GM20431 (cell line): ENCODE results near the gene SLC2A9.

Experiments
- in situ Hi-C: fragments of 300-500 bp; cut with MseI, MboI; formaldehyde crosslinking; loops from one replicate; pipeline ENCODE4 v1.15.0; 2020; ENCODE audit warnings: low sequenced_read_pairs; ENCODE audit not compliant: unreplicated experiment

Gene SLC2A9

DNA sequence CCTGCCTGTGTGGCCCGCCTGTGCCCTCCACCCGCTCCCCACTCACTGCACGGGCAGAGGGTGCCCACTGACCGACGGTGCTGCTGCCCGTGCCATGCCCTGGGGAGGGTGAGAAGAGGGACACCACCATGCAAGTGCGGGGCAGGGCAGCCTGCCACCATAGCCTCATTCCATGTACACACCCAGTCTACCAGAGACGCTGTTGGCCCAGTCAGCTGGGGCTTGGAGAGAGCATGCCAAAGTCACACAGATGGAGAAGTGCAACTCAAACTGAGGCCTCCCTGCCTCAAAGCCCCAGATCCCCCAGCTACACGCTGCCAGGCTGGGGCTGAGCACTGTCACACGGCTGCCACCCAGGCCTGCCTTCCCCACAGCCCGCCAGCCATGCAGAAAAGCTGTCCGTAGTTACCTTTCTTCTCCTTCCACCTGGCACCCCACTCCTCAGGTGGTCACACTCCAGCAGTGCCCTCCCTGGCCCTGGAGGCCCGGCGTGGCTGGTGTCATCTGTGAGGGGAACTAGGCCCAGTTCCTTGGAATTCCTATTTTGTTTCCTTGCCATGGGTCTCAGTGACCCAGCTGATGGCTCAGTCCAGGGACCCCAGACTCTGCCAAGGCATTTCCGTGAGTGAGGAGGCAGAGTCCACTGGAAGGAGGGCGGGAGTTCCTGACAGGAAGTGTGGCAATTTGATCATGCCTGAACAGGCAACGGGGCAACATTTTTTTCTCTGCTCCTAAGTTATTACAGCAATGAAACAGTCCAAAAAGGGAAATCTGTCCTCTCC lies at the start of gene SLC2A9:
Gene SLC2A9, minus strand, starts transcription at position 627 of the 782 bp plus-strand sequence. Its CDS starts 68 bp downstream, at position 559.
- in situ Hi-C loops, result no loop called here

DNA sequence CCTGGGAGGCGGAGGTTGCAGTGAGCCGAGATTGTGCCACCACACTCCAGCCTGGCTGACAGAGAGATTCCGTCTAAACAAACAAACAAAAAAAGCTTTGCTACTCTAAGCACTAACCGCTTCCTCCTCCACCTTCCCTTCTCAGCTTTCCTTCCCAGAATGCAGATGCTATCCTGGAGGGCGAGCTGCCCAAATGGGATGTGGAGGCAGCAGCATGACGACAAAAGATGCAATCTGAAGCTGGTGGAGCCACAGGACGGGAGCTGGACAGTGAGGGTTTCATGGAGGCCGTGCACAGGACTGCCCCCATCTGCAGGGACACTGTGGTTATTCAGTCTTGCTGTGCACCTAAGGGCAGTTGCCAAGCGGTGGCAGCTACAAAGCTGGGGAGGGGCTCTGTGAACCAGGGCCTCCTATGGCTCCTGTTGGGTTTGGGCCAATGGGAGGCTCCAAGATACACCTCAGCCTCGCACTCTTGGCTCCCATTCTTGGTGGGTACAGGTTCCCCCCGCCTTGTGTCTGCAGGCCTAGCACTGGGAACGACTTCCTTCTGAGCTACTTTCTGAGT lies 47.9 kb upstream of the SLC2A9 start:
- in situ Hi-C loops, result no loop called here

DNA sequence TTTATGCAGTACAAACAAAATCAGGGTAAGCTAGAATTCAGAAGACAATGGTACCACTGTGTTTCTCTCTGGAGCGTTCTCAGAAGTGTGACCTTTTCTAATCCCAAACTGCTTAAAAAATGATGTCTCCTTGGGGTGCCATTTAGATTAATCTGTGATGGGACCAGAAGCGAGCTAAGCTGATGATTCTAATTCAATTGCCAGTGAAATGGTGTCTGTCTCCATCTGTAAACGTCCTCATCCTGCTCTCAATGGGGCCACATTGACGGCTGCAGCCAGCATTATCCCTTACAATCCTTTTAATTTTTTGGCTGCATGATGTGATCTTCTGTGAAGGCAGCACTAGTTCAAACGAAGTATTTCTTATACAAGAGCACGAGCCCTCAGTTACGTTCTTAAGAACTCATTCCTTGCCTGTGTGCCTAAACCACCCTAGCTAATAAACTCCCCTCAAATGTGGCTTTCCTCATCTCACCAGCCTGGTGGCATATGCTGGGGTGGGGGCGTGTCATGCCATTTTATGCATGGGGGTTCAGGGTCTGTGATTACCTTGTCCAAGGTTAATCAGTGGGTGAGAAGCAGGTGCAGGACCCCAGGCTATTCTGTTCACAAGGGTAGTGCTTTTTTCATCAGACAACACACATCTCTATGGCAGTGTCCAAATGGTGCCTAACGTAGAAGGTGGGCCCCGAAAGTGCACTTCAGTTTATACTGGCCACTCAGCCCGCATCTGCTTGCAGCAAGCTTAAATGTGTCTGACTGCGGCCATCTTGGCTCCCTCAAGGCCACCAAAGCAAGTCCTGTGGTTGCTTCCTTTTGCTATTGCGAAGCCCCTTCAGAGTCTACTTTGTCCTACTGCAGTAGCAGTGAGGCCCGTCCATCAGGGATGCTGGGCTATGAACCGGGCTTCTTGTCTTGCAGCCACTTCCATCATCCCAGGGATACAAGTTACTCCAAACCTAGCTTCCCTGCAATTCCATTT lies 45.7 kb upstream of the SLC2A9 start:
- in situ Hi-C loops, result no loop called here

DNA sequence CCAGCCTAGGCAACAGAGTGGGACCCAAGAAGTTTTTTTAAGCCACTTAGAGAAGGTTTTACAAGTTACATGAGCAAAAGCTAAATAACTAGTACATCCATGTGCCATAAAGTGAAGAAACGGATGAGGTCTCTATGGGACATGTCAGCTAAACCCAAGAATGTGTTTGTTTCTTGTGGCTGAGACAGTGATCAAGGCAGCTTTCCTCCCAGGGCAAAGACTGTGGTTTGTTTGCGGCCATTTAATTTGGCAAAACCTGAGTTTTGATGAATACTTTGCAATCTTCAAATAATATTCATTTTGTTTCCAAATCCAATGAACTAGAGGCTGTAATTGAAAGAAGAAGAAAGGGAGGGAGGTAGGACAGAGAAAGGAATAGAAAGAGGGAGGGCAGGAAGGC lies 44.9 kb upstream of the SLC2A9 start:
- in situ Hi-C loops, result no loop called here

DNA sequence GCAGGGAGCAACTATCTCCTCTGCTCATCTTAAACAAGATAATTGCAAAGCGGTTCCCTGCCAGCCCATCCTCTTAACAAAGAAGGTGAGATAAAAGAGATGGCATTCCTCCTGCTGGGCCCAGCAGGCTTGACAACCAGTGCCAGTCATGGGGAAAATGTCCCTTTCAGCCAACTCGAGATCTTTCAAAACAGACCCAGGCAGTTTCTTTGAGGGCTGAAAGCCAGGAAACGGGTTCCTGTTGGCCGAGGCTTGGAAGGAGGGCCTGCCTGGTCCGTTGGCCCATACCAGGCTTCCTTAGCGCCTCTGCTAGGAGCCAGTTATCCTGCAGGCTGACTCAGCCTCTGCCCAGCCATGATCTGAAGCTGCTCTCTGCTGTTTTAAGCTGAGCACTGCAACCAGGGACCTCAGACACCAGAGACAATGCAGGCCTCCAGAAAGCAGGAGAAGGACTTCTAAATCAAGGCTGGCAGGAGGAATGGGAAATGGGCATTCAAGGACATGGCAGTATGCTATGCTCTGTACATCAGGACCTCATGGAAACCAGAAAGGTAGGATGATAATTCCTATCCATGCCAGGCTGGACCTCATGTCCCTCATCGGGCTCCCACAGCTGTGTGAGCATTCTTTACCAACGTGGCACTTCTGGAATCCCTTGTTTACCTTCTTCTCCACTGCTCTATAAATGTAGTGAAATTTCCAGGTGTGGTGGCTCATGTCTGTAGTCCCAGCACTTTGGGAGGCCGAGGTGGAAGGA lies 42.4 kb upstream of the SLC2A9 start:
- in situ Hi-C loops, result no loop called here

DNA sequence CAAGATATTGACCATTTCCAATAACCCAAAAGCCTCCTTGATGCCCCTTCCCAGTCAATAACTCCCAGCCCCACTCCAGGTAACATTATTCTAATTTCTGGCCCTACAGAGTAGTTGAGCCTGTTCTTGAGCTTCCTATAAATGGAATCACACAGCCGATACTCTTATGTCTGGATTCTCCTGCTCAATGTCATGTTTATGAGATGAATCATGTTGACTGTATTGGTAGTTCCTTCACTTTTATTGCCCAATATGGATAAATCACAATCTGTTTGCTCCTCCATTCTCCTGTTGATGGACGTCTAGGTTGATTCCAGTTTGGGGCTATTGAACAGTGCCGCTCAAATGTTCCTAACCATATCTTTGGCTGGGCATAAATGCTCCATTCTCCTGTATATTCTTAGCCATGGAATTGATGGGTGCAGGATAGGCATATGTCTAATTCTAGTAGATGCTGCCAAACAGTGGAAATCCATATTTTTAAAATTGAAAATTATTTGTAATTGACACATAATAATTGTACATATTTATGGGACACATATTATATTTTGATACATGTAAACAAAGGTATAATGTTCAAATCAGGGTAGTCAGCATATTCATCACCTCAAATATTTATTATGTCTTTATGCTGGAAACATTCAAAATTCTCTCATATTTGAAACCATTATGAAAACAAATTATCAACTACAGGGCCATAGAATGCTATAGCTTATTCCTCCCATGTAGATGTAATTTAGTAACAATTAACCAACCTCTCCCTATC lies 40.5 kb upstream of the SLC2A9 start:
- in situ Hi-C loops, result no loop called here

DNA sequence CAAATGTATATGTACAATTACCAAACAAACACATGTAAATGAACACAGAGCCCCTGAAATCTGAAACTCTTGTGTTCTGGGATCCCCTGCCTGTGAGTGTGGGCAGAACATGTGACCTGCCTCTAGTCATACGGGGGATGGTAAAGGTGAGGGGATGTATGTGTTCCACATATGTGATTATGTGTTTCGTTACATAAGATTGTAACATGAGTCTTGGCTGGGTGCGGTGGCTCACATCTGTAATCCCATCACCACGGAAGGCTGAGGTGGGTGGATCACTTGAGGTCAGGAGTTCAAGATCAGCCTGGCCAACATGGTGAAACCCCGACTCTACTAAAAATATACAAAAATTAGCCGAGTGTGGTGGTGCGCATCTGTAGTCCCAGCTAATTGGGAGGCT lies 37.1 kb upstream of the SLC2A9 start:
- in situ Hi-C loops, result no loop called here

DNA sequence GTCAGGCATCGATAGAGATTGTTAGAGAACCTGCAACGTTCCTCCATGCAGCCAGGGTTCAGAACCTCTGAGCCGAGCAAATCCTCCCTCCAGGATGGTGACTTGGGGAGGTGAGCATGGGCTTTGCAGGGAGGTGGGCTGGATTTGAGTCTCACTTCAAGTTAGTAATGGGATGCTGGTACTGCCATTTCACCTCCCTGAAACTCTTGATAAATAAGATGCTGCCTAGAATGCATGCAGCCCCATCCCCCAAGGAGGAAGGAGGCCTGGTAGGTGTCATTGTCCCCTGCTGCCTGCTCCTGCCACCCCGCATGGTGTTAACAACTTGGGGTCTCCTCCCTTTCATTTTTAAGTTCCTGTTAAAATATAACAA lies 35.7 kb upstream of the SLC2A9 start:
- in situ Hi-C loops, result no loop called here

DNA sequence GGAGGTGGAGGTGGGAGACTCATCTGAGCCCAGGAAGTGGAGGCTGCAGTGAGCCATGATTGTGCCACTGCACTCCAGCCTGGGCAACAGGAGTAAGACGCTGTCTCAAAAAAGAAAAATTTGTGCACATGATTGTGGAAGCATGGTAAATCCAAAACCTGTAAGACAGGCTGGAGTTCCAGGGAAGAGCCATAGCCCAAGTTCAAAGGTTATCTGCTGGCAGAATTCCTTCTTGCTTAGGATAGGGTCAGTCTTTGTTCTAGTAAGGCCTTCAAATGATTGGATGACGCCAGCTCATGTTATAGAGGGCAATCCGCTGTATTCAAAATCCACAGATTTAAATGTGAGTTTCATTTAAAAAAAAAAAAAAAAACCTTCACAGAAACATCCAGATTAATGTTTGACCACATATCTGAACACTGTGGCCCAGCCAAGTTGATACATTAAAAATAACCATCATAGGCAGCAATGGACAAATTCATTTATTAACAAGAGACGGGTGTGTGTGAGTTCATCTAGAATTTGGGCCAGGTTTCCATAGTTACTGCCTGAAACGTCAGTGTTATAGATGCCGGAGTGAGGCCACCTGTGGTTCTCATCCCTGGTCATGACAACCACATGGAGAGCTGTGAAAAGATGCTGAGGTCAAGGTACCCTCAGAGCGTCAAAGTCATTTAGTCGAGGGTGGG lies 35.2 kb upstream of the SLC2A9 start:
- in situ Hi-C loops, result no loop called here

DNA sequence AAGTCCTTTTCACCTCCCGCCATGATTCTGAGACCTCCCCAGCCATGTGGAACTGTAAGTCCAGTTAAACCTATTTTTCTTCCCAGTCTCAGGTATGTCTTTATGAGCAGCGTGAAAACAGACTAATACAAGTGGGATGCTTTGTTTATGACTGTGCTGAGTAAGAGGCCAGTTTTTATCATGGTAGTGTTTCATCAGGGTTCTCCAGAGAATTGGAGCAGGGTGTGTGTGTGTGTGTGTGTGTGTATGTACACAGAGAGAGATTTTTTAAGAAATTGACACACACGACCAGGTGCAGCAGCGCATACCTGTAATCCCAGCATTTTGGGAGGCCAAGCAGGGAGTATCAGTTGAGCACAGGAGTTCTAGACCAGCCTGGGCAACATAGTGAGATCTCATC lies 34.6 kb upstream of the SLC2A9 start:
- in situ Hi-C loops, result no loop called here

DNA sequence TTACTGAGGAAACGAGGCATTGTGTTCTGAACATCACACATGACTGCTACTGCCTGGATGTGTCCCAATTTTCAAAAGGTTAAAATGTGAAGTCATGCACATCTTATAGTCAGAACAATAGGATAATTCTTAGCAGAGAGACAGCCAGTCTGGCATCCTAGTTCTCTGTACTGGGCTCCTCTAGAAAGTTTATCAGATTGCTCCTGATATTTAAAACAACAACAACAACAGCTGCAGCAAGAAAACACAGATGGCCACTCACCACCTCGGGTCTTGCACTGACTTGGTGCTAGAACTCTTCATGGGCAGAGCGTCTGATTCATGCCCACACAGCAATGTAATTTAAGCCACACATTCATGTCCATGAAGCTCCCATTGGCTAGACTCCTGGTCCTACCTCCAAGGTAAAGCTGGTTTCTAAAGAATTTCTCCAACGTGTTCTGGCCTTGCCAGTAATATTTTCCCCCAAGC lies 33.3 kb upstream of the SLC2A9 start:
- in situ Hi-C loops, result no loop called here

DNA sequence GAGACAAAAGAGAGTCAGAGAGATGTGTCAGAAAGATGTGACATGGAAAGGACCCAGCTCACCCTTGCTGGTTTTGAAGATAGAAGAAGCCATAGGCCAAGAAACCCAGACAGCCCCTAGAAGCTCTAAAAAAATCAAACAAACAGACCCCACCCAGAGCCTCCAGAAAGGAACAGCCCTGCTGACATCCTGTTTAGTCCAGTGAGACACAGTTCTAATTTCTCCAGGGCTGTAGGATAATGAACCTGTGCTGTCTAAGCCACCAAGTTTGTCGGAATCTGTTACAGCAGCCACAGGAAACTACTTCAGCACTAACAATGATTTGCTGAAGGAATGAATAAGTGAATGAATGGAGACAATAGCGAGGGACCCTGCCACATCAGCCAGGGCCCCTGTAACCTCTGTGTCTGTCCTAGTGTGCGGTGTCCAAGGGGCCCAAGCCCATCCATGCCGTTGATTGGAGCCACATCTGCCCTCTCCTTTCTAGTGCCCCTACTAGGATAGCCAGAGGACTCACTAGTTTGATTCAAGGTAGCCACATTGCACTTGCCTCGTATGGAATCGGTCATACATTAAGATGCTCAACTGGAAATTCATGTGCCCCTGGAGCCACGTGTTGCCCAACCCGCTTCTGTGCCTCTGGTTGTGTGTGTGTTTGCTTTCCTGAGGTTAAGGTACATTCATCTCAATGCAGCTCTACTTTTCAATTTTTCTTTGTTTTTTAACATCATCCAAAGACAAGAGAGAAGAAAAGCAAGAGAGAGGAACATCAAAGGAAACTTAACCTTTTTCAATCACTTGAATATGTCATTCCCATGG lies 32.5 kb upstream of the SLC2A9 start:
- in situ Hi-C loops, result no loop called here

DNA sequence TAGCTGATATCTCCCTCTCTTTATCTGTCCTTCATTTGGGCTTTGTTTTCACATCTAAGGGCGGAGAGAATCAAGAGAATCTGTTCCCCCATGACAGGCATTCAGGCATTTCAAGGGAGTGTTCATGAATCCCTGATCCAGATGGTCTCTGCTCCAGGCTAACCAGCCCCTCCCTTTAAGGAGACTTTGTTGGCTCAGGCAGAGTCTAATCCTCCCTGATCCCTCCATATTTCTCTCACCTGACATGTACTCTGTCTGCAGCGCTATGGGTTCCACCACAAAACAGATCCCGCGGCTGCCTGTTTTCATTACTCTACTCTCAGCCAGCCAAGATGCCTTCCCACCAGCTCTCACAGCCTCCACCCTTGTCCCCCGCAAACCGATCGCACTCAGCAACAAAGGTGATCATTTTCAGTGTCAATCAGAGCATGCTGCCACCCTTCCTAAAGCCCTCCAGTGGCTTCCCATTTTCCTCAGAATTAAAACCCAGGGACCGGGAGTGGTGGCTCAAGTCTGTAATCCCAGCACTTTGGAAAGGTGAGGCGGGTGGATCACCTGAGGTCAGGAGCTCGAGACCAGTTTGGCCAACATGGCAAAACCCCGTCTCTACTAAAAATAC lies 30.3 kb upstream of the SLC2A9 start:
- in situ Hi-C loops, result no loop called here

DNA sequence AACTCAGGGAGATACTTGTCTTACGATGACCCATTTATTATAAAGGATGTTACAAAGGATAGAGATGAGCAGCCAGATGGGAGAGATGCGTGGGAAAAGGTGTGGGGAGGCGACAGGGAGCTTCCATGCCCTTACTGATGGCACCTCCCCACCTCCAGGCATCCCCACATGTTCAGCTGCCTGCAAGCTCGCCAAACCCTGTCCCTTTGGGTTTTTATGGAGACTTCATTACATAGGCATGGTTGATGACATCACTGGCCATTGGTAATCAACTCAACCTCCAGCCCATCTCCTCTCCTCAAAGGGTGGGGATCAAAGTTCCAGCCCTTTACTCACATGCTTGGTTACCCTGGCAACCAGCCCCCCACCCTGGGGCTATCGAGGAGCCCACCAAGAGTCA lies 29.4 kb upstream of the SLC2A9 start:
- in situ Hi-C loops, result no loop called here

DNA sequence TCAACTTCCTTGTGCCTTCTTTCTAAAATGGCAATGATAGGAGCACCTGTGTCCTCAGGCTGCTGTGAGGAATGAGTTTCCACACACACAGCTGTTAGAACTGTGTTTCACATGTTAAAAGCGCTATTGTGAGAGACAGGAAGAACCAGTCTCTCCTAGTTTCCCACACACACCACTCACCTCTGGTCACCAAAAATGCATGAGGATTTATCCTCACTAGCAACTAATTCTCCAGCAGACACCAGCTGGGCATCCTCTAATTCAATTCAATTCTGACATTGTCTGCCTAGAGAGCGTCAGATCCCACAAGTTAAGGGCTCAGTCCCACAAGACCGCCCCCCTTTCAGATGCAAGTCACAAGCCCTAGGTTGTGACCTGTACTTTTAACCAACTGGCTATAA lies 29.0 kb upstream of the SLC2A9 start:
- in situ Hi-C loops, result no loop called here

DNA sequence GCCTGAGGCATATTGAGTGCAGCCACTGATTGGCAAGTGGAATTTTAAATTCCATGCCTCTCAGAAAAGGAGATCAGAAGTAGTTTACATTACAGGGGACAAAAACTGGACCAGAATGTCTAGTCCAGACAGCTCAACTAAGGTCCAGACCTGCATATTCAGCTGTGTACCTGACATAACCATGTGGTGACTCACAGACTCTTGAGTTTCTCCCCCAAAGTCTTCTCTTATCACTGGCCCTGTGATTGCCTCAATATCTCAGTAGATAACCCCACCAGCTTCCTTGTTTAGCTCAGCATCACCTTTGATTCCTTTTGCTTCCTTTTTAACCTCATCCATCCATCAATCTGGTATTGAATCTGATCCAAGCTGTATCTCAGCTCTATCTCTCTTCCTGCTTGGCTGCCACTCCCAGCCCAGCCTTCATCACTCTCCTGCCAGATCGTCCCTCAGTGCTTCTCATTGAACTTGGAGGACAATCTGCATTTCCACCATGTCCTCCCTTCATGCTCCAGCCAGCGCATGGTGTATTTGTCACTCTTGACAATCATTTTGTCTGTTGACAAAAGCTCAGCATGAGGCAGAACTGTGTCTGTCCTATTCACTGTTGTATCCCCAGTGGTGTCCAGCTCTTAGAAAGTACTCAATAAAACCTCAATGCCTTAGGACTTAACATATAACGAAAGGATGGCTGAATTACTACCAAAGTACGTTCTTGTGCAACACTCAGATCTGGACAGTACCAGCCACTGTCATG lies 27.8 kb upstream of the SLC2A9 start:
- in situ Hi-C loops, result no loop called here

DNA sequence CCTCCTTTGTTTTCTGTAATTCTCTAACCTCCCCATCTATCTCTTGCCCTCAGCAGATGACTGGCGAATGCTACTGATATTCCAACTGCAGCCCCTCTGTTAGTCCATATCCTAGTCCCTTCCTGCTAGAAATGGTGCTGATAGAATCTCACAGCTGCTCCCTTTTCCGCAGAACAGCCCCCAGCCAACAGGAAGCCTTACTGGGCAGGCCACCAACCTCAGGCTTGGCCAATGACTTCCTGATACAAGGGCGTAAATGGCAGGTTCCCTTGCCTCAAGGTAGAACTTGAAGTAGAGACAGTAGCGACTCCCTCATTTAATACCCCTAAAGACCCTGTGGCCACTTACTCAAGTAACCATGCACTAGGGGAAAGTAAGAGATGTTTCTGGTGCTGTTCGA lies 26.7 kb upstream of the SLC2A9 start:
- in situ Hi-C loops, result no loop called here
